Mesenteric fat pad (tissue), 1 donor: Measurements from ENCODE around the gene FBN2. TPM values are rescaled to one million over a fixed set of nuclear protein-coding genes. Genes with fewer than 3 reads are reported as not detected.
"Not testable (repeated sequence)": the region's sequence is repeated elsewhere in the genome, so short reads cannot be mapped to it uniquely, and the experiment has no call there.

ENCODE experiments used
- DNase-seq: peaks from one replicate; pipeline ENCODE4 v3.0.0-alpha.2; 2020; ENCODE audit warnings: low spot score
- total RNA-seq: library from RNA; stranded (reverse); fragmentation: NEBNext Ultra II Directional; extraction: Animal tissue kit (Norgen Biotek cat#: 25700); gene quantifications from one replicate; pipeline ENCODE4 v1.2.1, GENCODE V29; 2021
- donor health status: DM: yes; HTN: yes; CAD: no.

The FBN2 gene
- total RNA-seq, 1 donor from 2014 or later = 1.4 TPM

DNA sequence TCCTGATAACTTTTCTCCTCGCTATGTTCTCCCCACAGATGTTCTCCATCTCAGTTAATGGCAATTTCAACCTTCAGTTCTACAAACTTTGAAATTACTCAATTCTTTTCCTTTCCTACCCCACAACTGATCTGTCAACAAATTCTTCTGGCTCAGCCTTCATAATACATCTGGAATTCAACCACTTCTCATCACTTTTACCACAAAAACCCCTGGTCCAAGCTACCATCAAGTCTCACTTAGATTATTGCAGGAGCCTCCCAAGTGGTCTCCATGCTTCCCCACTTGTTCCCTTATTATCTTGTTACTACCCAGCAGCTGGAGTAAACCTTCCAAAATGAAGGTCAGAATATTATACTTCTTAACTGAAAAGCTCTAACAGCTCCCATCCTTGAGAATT, 110.1 kb downstream of the FBN2 start:
- DNase-seq = no peak

GRCh38 chr5:128426090-128426534, 111.9 kb downstream of the FBN2 start:
- no peak for DNase-seq

DNA sequence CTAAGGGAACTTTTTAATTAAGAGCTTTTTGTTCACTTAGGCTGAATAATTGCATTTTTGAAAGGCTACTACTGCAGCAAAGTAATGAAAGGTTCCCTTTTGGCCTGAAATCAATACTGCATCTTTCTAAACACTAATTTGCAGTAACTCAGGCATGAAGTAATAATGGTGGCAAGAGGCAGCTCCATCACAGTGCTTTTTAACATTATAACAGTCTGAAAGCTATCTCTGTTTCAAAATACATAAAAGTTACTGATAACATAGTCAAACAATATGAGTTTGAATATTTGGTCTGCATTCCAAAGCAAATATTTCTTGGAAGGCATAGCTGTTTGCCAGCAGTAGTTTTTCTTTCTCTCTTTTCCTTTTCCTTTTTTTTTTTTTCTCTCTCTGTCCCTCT, 113.4 kb downstream of the FBN2 start:
- no peak for DNase-seq

DNA sequence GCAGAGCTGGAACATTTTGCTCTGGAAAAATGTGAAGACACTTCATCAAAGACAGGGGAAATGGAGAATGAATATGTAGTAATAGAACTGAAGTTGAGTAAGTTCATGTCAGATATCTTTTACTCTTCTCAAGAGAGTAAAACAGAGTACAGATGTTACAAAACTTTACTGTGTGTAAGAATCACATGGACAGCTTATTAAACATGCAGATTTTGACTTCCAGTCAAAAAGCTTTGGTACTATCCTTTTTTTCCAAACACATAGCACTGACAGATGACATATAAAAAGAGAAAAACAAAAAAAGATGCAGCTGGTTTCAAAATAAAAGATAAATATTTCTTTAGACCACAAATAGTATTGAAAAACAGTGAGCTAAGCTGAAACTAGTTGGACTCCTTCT, 115.4 kb downstream of the FBN2 start:
- DNase-seq = no peak

DNA sequence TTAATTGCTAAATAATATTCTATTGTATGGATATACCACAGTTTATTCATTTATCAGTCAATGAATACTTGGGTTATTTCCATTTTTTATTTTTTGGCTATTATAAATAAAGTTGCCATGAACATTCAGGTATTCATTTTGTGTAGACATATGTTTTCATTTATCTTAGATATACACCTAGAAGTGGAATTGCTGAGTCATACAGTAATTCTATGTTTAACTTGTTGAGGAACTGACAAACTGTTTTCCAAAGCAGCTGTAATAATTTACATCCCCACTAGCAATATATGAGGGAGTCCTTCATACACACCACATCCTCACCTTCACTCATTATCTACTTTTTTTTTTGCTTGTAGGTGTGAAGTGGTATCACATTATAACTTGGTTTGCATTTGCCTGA, 123.6 kb downstream of the FBN2 start:
- DNase-seq = no peak

GRCh38 chr5:128413356-128413755, 124.7 kb downstream of the FBN2 start:
- DNase-seq = no peak

DNA sequence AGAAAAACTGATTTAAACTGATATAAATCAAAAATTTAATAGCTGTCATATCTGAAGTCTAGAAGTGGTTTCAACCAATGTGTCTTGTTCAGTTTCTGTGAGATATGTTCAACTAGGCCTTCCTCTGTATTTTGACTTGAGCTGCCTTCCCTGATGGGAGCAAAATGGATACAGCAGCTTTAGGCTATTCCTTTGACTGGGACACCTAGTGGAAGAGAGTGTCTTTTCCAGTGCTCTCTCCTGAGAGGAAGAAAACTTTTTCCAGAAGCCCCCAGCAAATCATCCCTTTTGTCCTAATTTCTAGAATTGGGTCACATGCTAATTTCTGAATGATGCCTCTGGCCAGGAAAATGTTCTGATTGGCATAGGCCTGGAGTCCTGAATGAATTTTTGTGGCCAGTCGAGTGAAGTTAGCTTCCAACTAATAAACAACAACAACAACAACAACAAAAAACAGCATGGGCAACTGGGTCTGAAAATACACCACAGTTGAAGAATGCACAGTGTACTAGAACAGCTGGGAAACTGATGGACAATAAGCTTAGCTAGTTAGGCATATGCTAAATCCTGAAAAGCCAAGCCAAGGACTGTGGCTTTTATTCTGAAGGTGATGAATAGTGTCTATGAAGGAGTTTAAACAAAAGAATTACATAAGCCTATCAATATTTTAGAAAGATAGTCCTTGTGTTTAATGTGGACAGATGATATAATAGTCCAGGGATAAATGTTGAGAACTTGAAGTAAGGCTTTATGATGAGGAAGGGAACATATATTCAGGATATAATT, 125.7 kb downstream of the FBN2 start:
- no peak for DNase-seq

DNA sequence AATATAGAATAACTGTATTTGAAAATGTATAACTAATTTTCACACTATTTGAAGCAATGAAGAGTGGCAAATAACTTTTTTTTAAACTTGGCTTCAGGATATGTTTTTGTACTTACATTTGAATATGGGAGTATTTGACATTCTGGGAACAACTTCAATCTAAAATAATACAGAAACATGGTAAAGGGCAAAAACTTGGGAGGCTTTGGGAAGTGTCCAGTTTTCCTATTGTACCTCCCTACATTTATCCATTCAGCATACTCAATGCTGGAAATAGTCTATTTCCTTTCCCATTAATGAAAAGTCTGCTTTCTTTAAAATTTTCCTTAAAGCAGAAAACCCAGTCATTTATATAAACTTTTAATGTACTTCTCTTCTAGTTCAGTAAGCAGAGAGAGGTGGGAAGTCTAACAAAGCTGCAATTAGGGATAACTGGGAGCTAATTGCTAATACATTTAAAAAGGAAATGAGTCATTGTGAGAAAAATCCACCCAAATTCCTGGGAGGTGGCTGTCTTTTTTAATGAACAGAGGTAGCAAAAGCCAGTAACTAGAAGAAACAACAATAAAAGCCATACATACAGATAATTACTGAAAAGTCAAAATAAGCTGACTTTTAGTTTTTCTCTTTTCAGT, 128.8 kb downstream of the FBN2 start:
- DNase-seq = no peak

DNA sequence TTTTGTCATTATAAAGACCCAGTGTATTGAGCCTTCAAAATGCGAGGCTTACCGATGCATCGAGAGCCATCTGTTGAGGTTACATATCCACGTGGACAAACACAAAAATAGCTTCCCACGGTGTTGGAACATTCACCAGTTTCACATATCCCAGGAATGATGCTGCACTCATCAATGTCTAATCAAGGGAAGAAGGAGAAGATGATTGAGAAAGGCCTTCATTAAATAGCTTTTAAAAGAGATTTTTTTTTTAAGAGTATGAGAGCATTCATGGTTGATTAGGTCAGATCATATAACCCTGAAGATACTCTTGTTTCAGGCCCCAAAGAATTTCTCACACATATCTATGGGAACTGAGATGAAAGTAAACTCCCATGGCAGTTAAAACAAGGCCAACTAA, 129.4 kb downstream of the FBN2 start:
- no peak for DNase-seq

DNA sequence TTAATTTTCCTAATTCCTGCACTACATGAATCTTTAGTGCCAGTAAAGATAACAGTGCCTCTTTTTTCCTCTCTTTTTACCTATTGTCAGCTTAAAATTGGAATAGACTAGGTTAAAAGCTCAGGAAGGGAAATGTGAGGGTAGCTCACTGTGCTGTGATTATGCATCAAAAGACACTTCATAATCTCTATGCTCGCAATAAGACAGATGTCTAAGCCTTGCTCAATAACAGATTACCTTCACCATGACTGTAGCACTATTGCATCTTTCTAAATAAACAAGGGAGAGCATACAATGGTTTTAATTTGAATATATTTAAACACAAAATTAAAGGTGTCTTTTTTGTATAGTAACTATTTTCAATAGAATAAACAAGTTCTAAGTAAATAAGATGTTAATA, 130.1 kb downstream of the FBN2 start:
- DNase-seq = no peak

DNA sequence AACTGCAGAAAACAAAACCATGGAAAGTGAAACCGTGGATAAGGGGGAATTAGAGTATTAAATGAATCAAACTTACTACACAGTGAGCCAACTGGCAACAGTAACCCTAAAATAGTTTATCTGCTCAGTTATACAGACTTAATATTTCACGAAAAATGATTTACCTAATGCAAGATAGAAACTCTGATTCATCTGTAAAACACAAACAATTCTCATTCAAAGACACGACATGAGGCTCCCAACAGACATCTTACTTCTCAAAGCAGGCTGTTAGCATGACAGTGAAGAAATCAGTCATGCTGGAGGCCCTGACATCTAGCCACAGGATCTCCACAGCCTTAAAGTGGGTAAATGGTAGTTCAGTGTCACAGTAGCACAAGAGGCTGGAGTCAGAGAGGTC, 131.2 kb downstream of the FBN2 start:
- DNase-seq = no peak

- no peak for DNase-seq
Observed at GRCh38 chr5:128405159-128405558, 132.9 kb downstream of the FBN2 start.

- DNase-seq = no peak
Observed at GRCh38 chr5:128403333-128403732, 134.7 kb downstream of the FBN2 start.

GRCh38 chr5:128402506-128402905, 135.5 kb downstream of the FBN2 start:
- DNase-seq = no peak

- DNase-seq = not testable (repeated sequence)
Observed at GRCh38 chr5:128400766-128401165, 137.3 kb downstream of the FBN2 start.

DNA sequence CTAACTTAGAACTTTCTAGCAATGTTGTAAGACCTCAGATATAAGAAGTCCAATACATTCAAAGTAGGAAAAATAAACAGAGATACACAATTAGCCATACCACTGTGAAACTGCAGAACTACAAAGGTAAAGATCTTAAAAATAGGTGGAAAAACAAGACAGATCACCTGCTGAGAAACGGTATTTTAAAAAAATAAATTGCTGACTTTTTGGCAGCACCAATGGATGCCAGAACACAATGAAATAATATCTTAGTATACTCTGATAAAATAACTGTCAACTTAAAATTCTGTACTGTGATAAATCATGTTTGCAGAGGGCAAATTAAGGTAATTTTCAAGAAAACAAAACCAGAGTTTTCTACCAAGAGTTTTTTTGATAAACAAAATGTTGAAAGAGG, 138.9 kb downstream of the FBN2 start:
- no peak for DNase-seq

GRCh38 chr5:128397876-128398275, 140.2 kb downstream of the FBN2 start:
- DNase-seq = no peak

DNA sequence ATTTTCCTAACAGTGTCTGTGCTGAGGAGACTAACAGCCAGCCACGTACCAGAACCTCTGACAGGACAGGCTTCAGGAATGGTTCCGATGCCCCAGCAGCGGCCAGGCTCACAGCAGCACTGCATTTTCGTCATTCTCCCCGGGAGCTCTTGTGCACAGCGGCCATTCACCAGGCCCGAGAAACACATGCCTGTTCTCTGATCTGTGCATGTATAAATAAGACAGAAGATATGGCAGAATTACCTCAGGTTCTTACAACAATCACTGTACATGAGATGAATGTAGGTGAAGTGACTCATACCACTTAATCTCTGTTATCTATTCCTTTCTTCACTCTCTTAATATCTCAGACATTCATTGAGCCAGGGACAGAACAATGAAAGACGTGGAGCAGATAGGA, 143.0 kb downstream of the FBN2 start:
- DNase-seq = no peak

- no peak for DNase-seq
Observed at GRCh38 chr5:128384068-128384467, 154.0 kb downstream of the FBN2 start.

- no peak for DNase-seq
Observed at GRCh38 chr5:128380337-128380736, 157.7 kb downstream of the FBN2 start.

GRCh38 chr5:128378632-128379031, 159.4 kb downstream of the FBN2 start:
- DNase-seq = no peak

GRCh38 chr5:128378196-128378595, 159.8 kb downstream of the FBN2 start:
- DNase-seq = no peak

- DNase-seq = no peak
Observed at GRCh38 chr5:128376577-128376976, 161.5 kb downstream of the FBN2 start.
